ENCODE data around the gene SORBS1.

- TF ChIP-seq, protein P1, sequence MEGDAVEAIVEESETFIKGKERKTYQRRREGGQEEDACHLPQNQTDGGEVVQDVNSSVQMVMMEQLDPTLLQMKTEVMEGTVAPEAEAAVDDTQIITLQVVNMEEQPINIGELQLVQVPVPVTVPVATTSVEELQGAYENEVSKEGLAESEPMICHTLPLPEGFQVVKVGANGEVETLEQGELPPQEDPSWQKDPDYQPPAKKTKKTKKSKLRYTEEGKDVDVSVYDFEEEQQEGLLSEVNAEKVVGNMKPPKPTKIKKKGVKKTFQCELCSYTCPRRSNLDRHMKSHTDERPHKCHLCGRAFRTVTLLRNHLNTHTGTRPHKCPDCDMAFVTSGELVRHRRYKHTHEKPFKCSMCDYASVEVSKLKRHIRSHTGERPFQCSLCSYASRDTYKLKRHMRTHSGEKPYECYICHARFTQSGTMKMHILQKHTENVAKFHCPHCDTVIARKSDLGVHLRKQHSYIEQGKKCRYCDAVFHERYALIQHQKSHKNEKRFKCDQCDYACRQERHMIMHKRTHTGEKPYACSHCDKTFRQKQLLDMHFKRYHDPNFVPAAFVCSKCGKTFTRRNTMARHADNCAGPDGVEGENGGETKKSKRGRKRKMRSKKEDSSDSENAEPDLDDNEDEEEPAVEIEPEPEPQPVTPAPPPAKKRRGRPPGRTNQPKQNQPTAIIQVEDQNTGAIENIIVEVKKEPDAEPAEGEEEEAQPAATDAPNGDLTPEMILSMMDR (IDR thresholded peaks at IDR 0.05), result no peak
- no peak for TF ChIP-seq POLR2A (IDR thresholded peaks at IDR 0.05)
Observed at GRCh38 chr10:95278061-95278988, 282.8 kb downstream of the SORBS1 start.
